GM10248 (cell line): ENCODE results near the gene C1QTNF5.

Source experiments
- CTCF ChIA-PET: fragments of 300-600 bp; sonication (Branson Sonifier 250); formaldehyde crosslinking; extraction: SDS; loops from one replicate; lab custom pipeline; 2021; ENCODE audit warnings: antibody characterized with exemption; lab: Yijun Ruan, JAX
- POLR2A ChIA-PET: fragments of 350-650 bp; sonication (Branson Sonifier 250); formaldehyde crosslinking; extraction: SDS; loops from one replicate; lab custom pipeline; 2020; ENCODE audit warnings: antibody characterized with exemption; lab: Yijun Ruan, JAX
- DNase-seq: peaks from one replicate; pipeline ENCODE4 v3.0.0; 2012; ENCODE audit errors: extremely low spot score
- TF ChIP-seq, protein P1 (sequence below): IDR thresholded peaks from 2 replicates; pipeline ENCODE4 v1.5.1; 2012; ENCODE audit warnings: mild to moderate bottlenecking, low read depth; ENCODE audit errors: extremely low read depth, missing control alignments, control extremely low read depth

C1QTNF5 gene

GRCh38 chr11:119381181-119381988, 40.7 kb upstream of the C1QTNF5 start, which contains the start of gene USP2:
Gene USP2 (minus strand): TSS chr11:119381690. CDS start chr11:119373480, 8,210 bp downstream.
- peak; percentile 95 for DNase-seq
- ChIA-PET CTCF (interaction anchor here (0.8 to 5.9 kb wide), 22 partner anchors 8 to 152 kb away, joined by 3 to 64 read pairs (median 5); no protein-coding TSS in a partner anchor), POLR2A (no interaction called here)
- TF ChIP-seq, protein P1, sequence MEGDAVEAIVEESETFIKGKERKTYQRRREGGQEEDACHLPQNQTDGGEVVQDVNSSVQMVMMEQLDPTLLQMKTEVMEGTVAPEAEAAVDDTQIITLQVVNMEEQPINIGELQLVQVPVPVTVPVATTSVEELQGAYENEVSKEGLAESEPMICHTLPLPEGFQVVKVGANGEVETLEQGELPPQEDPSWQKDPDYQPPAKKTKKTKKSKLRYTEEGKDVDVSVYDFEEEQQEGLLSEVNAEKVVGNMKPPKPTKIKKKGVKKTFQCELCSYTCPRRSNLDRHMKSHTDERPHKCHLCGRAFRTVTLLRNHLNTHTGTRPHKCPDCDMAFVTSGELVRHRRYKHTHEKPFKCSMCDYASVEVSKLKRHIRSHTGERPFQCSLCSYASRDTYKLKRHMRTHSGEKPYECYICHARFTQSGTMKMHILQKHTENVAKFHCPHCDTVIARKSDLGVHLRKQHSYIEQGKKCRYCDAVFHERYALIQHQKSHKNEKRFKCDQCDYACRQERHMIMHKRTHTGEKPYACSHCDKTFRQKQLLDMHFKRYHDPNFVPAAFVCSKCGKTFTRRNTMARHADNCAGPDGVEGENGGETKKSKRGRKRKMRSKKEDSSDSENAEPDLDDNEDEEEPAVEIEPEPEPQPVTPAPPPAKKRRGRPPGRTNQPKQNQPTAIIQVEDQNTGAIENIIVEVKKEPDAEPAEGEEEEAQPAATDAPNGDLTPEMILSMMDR: peak; percentile 89

- TF ChIP-seq, protein P1: no peak
- ChIA-PET POLR2A (no interaction called here), CTCF (interaction anchor here (0.8 to 5.9 kb wide), 21 partner anchors 8 to 153 kb away, joined by 3 to 64 read pairs (median 6); no protein-coding TSS in a partner anchor)
- no peak for DNase-seq
Observed at GRCh38 chr11:119380827-119381180, 40.1 kb upstream of the C1QTNF5 start.

- ChIA-PET CTCF (interaction anchor here (1.0 to 5.9 kb wide), 12 partner anchors 10 to 59 kb away, joined by 3 to 64 read pairs (median 6); no protein-coding TSS in a partner anchor), POLR2A (no interaction called here)
- DNase-seq: no peak
- TF ChIP-seq, protein P1: no peak
Observed at GRCh38 chr11:119380160-119380826, 39.6 kb upstream of the C1QTNF5 start.

- POLR2A ChIA-PET: no interaction called here
Observed at GRCh38 chr11:119378851-119379465, 38.3 kb upstream of the C1QTNF5 start.

DNA sequence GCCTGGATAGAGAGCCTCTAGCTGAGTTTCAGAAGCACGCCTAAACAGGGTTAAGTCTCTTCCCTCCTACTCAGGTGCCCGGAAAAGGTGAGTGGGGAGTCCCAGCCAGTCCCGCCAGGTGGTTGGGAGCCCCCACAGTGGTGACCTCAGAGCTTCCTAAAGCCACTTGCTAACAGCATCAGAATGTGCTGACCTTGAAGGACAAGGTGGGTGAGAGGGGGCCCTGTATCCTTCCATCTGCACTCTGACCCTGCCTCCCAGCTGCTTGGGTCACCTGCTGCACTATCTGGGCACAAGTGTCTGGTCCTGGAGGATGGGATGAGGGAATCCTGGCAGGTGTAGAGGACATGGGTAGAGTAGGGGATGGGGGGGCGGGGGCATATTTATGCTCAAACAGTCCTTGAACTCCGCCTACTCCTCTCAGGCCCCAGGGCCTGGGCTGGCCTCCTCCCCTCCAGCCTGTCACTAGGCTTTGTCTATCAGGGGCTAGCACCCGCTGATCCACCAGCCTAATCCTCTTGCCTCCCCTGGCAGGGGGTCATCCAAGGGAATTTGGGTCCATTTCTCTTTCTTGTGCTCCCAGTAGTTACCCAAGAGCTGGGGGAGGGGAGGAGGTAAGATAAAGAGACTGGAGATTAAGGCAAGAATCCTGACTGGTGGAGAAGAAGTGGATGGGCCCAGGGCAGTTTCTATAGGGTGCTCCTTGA, 37.4 kb upstream of the C1QTNF5 start:
- TF ChIP-seq, protein P1: no peak
- POLR2A ChIA-PET: no interaction called here
- CTCF ChIA-PET: interaction anchor here (1.0 to 11.9 kb wide), 5 partner anchors 13 to 96 kb away, joined by 3 to 159 read pairs (median 7); no protein-coding TSS in a partner anchor
- DNase-seq: no peak

More at GRCh38 chr11:119378851-119379465, 38.3 kb upstream of the C1QTNF5 start:
- DNase-seq: no peak
- TF ChIP-seq, protein P1: no peak
- CTCF ChIA-PET: interaction anchor here (1.0 to 5.9 kb wide), 4 partner anchors 14 to 95 kb away, joined by 3 to 64 read pairs (median 3); no protein-coding TSS in a partner anchor
